GM12878 (cell line): ENCODE data around the gene DNASE1. TPM values are rescaled to one million over a fixed set of nuclear protein-coding genes. Genes with fewer than 3 reads are reported as not detected.

Source experiments
- CREM ChIP-seq: IDR thresholded peaks from 2 replicates; pipeline ENCODE4 v1.6.1; 2014; ENCODE audit warnings: antibody characterized with exemption, low read depth
- FOS ChIP-seq: IDR thresholded peaks from 3 replicates; pipeline ENCODE4 v1.6.1; 2011; ENCODE audit warnings: borderline replicate concordance; ENCODE audit not compliant: insufficient read length; ENCODE audit errors: extremely low read depth
- HCFC1 ChIP-seq: fragments of 150-350 bp; IDR thresholded peaks from 2 replicates; pipeline ENCODE4 v1.6.1; 2014; ENCODE audit warnings: low read length
- NRF1 ChIP-seq: conservative IDR thresholded peaks from 2 replicates; pipeline ENCODE4 v1.6.1; 2011; ENCODE audit warnings: mild to moderate bottlenecking, low read depth, low read length, improper control_type of control experiment
- SUZ12 ChIP-seq: fragments of 200-600 bp; sonication (generic); IDR thresholded peaks from one replicate; pipeline ENCODE4 v1.6.1; 2018; ENCODE audit warnings: antibody characterized with exemption, mild to moderate bottlenecking; ENCODE audit not compliant: unreplicated experiment
- TAF1 ChIP-seq: IDR thresholded peaks from 2 replicates; pipeline ENCODE4 v1.6.1; 2011; ENCODE audit warnings: mild to moderate bottlenecking, low read depth, low read length, borderline replicate concordance
- ZBED1 ChIP-seq: IDR thresholded peaks from 2 replicates; pipeline ENCODE4 v1.6.1; 2016; ENCODE audit warnings: borderline replicate concordance
- ZNF622 ChIP-seq: fragments of 450-650 bp; IDR thresholded peaks from 2 replicates; pipeline ENCODE4 v1.6.1; 2017; ENCODE audit warnings: mild to moderate bottlenecking, inconsistent platforms
- polyA plus RNA-seq, 11 experiments: library from polyadenylated mRNA; depleted of rRNA in 4 of 11; unstranded in 6 of 11; stranded (reverse) in 5 of 11; fragments of >200 nt; fragmentation: Nextera tagmentation in 4 of 11; fragmentation: Illumina TruSeq in 1 of 11; extraction: Ambion mirVana in 4 of 11; extraction: Trizol in 1 of 11; gene quantifications; 1 replicate in 1 of 11; 2 replicates in 10 of 11; pipeline versions ENCODE4 v1.2.1 to v1.2.3, GENCODE V29; 2011 to 2016; ENCODE audit warnings: inconsistent platforms in 2 of 11, missing spikeins in 2 of 11, low read depth in 1 of 11
- total RNA-seq, 4 experiments: library from RNA; depleted of rRNA in 3 of 4; stranded (reverse); fragments of >200 nt in 3 of 4; fragmentation: Illumina TruSeq in 1 of 4; extraction: Trizol in 1 of 4; gene quantifications; 2 replicates each; pipeline versions ENCODE4 v1.2.1 to v1.2.3, GENCODE V29; 2013 to 2021
- TF ChIP-seq, protein P1 (sequence below): fragments of 450-650 bp; IDR thresholded peaks from 2 replicates; pipeline ENCODE4 v1.6.1; 2016; ENCODE audit warnings: mild to moderate bottlenecking, moderate library complexity, borderline replicate concordance
- TF ChIP-seq, protein P2 (sequence below): fragments of 450-650 bp; IDR thresholded peaks from 2 replicates; pipeline ENCODE4 v1.6.1; 2014; ENCODE audit warnings: mild to moderate bottlenecking

Gene DNASE1
- total and polyA plus RNA-seq, 10 of the 15 experiments (the other 5 are each of a cell fraction or from before 2014, with no cell fraction given), result 0.23 to 12.0 (median 7.9) TPM

DNA sequence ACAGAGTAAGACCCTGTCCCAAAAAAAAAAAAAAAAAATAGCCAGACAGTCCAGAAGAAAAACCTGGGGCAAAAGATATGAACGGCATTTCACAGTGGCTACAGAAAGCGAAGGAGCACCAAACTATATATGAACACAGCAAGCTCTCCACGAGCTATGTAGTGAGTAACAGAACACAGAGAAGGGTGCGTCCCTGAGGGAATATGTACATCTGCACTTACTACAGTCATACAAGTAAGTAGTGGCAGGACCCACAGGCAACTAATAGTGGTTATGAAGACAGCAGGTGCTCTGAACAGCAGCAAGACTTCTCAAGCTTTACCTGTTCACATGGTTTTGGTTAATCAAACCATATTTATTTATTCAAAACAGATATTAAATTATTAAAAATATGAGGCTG is 47.0 kb downstream of the DNASE1 start (continued):
- TF ChIP-seq ZNF622 (no peak), FOS (no peak), TAF1 (no peak), SUZ12 (no peak), NRF1 (no peak), CREM (no peak), HCFC1 (no peak), ZBED1 (no peak)
- TF ChIP-seq, protein P1, sequence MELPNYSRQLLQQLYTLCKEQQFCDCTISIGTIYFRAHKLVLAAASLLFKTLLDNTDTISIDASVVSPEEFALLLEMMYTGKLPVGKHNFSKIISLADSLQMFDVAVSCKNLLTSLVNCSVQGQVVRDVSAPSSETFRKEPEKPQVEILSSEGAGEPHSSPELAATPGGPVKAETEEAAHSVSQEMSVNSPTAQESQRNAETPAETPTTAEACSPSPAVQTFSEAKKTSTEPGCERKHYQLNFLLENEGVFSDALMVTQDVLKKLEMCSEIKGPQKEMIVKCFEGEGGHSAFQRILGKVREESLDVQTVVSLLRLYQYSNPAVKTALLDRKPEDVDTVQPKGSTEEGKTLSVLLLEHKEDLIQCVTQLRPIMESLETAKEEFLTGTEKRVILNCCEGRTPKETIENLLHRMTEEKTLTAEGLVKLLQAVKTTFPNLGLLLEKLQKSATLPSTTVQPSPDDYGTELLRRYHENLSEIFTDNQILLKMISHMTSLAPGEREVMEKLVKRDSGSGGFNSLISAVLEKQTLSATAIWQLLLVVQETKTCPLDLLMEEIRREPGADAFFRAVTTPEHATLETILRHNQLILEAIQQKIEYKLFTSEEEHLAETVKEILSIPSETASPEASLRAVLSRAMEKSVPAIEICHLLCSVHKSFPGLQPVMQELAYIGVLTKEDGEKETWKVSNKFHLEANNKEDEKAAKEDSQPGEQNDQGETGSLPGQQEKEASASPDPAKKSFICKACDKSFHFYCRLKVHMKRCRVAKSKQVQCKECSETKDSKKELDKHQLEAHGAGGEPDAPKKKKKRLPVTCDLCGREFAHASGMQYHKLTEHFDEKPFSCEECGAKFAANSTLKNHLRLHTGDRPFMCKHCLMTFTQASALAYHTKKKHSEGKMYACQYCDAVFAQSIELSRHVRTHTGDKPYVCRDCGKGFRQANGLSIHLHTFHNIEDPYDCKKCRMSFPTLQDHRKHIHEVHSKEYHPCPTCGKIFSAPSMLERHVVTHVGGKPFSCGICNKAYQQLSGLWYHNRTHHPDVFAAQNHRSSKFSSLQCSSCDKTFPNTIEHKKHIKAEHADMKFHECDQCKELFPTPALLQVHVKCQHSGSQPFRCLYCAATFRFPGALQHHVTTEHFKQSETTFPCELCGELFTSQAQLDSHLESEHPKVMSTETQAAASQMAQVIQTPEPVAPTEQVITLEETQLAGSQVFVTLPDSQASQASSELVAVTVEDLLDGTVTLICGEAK, result no peak
- TF ChIP-seq, protein P2, sequence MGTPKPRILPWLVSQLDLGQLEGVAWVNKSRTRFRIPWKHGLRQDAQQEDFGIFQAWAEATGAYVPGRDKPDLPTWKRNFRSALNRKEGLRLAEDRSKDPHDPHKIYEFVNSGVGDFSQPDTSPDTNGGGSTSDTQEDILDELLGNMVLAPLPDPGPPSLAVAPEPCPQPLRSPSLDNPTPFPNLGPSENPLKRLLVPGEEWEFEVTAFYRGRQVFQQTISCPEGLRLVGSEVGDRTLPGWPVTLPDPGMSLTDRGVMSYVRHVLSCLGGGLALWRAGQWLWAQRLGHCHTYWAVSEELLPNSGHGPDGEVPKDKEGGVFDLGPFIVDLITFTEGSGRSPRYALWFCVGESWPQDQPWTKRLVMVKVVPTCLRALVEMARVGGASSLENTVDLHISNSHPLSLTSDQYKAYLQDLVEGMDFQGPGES, result no peak
